Neural progenitor cell (in vitro differentiated cells): ENCODE data around the gene ANXA2.

ENCODE experiments used
- EZH2 ChIP-seq: fragments of 200-600 bp; sonication (generic); IDR thresholded peaks from 2 replicates; pipeline ENCODE4 v1.6.1; 2017; ENCODE audit warnings: antibody characterized with exemption, mild to moderate bottlenecking, moderate library complexity
- TF ChIP-seq, protein P1 (sequence below): fragments of 200-600 bp; sonication (generic); IDR thresholded peaks from 2 replicates; pipeline ENCODE4 v1.5.1; 2017; ENCODE audit warnings: antibody characterized with exemption, mild to moderate bottlenecking

DNA sequence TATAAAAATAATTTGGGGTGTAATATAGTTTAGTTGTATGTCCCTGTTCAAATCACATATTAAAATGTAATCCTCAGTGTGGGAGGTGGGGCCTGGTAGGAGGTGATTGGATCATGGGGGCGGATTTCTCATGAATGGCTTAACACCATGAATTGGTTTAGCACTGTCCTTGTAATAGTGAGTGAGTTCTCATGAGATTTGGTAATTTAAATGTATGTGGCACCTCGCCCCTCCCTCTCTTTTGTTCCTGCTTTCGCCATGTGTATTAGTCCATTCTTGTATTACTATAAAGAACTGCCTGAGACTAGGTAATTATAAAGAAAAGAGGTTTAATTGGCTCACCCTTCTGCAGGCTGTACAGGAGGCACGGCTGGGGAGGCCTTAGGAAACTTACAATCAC lies 83.9 kb downstream of the ANXA2 start:
- TF ChIP-seq EZH2: no peak
- TF ChIP-seq, protein P1, sequence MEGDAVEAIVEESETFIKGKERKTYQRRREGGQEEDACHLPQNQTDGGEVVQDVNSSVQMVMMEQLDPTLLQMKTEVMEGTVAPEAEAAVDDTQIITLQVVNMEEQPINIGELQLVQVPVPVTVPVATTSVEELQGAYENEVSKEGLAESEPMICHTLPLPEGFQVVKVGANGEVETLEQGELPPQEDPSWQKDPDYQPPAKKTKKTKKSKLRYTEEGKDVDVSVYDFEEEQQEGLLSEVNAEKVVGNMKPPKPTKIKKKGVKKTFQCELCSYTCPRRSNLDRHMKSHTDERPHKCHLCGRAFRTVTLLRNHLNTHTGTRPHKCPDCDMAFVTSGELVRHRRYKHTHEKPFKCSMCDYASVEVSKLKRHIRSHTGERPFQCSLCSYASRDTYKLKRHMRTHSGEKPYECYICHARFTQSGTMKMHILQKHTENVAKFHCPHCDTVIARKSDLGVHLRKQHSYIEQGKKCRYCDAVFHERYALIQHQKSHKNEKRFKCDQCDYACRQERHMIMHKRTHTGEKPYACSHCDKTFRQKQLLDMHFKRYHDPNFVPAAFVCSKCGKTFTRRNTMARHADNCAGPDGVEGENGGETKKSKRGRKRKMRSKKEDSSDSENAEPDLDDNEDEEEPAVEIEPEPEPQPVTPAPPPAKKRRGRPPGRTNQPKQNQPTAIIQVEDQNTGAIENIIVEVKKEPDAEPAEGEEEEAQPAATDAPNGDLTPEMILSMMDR: no peak
